Epithelial cell of proximal tubule (primary cell): ENCODE measurements around the gene ACSF3. TPM values are rescaled to one million over a fixed set of nuclear protein-coding genes. Genes with fewer than 3 reads are reported as not detected.

Experiments used
- DNase-seq: peaks from one replicate; pipeline ENCODE4 v3.0.0-alpha.2; 2011; ENCODE audit warnings: low read depth
- H3K4me3 ChIP-seq: 2 replicates; pipeline ENCODE4 v1.5.1; 2011; ENCODE audit warnings: low read depth, mild to moderate bottlenecking, low read length
- total RNA-seq: library from RNA; depleted of rRNA; stranded (reverse); fragments of >200 nt; gene quantifications from 2 replicates; pipeline ENCODE4 v1.2.3, GENCODE V29; 2015
- TF ChIP-seq, protein P1 (sequence below): conservative IDR thresholded peaks from 2 replicates; pipeline ENCODE4 v1.5.1; 2012; ENCODE audit warnings: low read depth, mild to moderate bottlenecking, low read length

The ACSF3 gene
- total RNA-seq, 1 donor from 2014 or later: 16.5 TPM

- TF ChIP-seq, protein P1, sequence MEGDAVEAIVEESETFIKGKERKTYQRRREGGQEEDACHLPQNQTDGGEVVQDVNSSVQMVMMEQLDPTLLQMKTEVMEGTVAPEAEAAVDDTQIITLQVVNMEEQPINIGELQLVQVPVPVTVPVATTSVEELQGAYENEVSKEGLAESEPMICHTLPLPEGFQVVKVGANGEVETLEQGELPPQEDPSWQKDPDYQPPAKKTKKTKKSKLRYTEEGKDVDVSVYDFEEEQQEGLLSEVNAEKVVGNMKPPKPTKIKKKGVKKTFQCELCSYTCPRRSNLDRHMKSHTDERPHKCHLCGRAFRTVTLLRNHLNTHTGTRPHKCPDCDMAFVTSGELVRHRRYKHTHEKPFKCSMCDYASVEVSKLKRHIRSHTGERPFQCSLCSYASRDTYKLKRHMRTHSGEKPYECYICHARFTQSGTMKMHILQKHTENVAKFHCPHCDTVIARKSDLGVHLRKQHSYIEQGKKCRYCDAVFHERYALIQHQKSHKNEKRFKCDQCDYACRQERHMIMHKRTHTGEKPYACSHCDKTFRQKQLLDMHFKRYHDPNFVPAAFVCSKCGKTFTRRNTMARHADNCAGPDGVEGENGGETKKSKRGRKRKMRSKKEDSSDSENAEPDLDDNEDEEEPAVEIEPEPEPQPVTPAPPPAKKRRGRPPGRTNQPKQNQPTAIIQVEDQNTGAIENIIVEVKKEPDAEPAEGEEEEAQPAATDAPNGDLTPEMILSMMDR: no peak
- H3K4me3 ChIP-seq: no peak overlapping the region
Observed at GRCh38 chr16:89074803-89075688, 18.6 kb upstream of the ACSF3 start.

DNA sequence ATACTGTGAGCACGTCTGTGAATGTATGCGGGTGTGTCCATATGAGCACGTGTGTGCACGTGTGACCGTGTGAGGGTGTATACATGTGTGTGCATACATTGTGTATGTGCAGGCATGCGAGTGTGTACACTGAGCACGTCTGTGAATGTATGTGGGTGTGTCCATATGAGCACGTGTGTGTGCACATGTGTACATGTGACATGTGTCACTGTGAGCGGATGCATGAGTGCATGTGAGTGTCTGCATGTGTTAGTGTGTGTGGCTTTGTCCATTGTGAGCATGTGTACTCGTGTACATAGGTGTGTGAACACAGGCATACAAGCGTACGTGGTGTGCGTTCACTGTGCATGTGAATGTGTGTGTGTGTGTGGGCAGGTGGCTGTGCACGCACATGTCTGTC is 17.5 kb upstream of the ACSF3 start:
- no peak for DNase-seq
- H3K4me3 ChIP-seq: no peak overlapping the region
- TF ChIP-seq, protein P1: no peak

More at GRCh38 chr16:89074803-89075688, 18.6 kb upstream of the ACSF3 start:
- DNase-seq: no peak

DNA sequence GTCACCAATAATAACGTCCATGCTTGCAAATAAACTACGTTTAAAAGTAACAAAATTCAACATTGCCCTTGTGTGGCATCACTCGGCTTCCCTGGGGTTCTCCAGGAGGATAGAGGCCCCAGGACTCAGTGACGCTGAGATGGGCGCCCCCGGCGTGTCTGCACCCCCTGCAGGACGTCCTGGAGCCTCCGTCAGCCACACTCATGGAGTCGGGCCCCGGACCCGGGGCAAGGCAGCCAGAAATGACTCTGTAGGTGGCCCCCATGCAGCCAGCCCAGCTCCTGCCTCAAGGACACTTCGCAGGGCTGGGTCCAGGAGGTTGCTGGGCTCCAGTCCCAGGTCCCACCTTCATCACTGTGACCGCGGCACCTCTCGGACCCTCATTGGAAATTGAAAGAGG is 16.6 kb upstream of the ACSF3 start:
- H3K4me3 ChIP-seq: no peak overlapping the region
- DNase-seq: no peak
- TF ChIP-seq, protein P1: no peak

GRCh38 chr16:89078172-89078571 is 15.5 kb upstream of the ACSF3 start:
- no peak overlapping the region for H3K4me3 ChIP-seq
- DNase-seq: no peak
- TF ChIP-seq, protein P1: no peak

GRCh38 chr16:89079434-89079980 is 14.1 kb upstream of the ACSF3 start:
- DNase-seq: no peak
- TF ChIP-seq, protein P1: no peak
- no peak overlapping the region for H3K4me3 ChIP-seq

DNA sequence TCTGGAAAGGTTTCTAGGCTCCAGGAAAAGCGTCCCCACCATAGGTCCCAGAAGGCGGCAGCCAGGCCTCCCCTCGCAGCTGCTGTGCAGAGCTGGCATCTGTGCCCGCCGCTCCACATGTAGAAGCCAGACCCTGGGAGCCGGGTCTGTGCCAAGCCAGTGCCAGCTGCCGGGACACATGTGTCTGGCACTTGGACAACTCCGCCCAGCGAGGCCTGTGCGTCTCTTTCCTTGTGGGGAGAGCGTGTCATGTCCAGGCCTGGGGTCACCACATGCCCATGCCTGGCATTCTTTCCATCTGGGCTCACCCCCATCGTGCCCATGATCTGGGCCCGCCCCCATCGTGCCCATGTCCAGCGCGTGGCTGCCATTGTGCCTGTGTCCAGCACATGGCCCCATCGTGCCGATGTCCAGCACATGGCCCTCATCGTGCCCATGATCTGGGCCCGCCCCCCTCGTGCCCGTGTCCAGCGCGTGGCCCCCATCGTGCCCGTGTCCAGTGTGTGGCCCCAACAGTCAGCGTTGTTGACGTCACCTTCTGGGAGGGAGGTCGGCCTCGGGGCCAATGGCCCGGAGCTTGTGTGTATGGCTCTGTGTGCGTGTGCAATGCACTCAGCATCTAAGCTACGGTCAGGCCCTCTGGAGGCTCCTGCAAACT is 13.3 kb upstream of the ACSF3 start:
- H3K4me3 ChIP-seq: no peak overlapping the region
- TF ChIP-seq, protein P1: no peak
- DNase-seq: no peak
